OCI-LY7 (cell line): Measurements from ENCODE around the gene FTO.

Source experiments
- CTCF ChIP-seq: fragments of 200-600 bp; sonication (generic); conservative IDR thresholded peaks from 2 replicates; pipeline ENCODE4 v1.5.1; 2014; ENCODE audit warnings: mild to moderate bottlenecking, antibody characterized with exemption, low read length, moderate library complexity, mixed read lengths
- EZH2phosphoT487 ChIP-seq: fragments of 200-600 bp; sonication (generic); IDR thresholded peaks from 2 replicates; pipeline ENCODE4 v1.6.1; 2018; ENCODE audit warnings: low read depth, borderline replicate concordance, mild to moderate bottlenecking, mixed run types, antibody characterized with exemption, low read length, moderate library complexity, mixed read lengths

- TF ChIP-seq CTCF (no peak), EZH2phosphoT487 (no peak)
Observed at GRCh38 chr16:53985861-53986260, 281.9 kb downstream of the FTO start.
